SU-DHL-6 (cell line): Measurements from ENCODE around the gene CREB5.

ENCODE experiments used
- H2AFZ ChIP-seq: fragments of 200-600 bp; sonication (generic); 2 replicates; pipeline ENCODE4 v1.6.1; 2014; ENCODE audit warnings: low read depth, mild to moderate bottlenecking, moderate library complexity, mixed read lengths, antibody characterized with exemption, low read length; ENCODE audit not compliant: severe bottlenecking
- H3F3A ChIP-seq: fragments of 200-600 bp; shearing (Covaris generic); 2 replicates; pipeline ENCODE4 v1.6.0; 2016; ENCODE audit warnings: antibody characterized with exemption, mild to moderate bottlenecking; ENCODE audit not compliant: insufficient read depth
- H3K27ac ChIP-seq: fragments of 200-600 bp; sonication (generic); 2 replicates; pipeline ENCODE4 v1.5.1; 2016; ENCODE audit warnings: low read depth, mild to moderate bottlenecking, low read length, moderate library complexity, mixed read lengths
- H3K27me3 ChIP-seq: fragments of 200-600 bp; sonication (generic), shearing (Covaris generic); 2 replicates; pipeline ENCODE4 v1.6.0; 2014; ENCODE audit warnings: mild to moderate bottlenecking, low read length
- H3K36me3 ChIP-seq: fragments of 200-600 bp; sonication (generic); 2 replicates; pipeline ENCODE4 v1.6.1; 2014; ENCODE audit warnings: mild to moderate bottlenecking, low read length, mixed read lengths
- H3K4me2 ChIP-seq: fragments of 300-600, 200-600 bp; shearing (Covaris generic), sonication (generic); 2 replicates; pipeline ENCODE4 v1.6.0; 2014; ENCODE audit warnings: low read length, low read depth, mild to moderate bottlenecking; ENCODE audit not compliant: poor library complexity, severe bottlenecking
- H3K4me3 ChIP-seq: fragments of 200-600 bp; sonication (generic); 2 replicates; pipeline ENCODE4 v1.5.1; 2014; ENCODE audit warnings: antibody characterized with exemption, low read length, mild to moderate bottlenecking, mixed read lengths; ENCODE audit not compliant: insufficient read depth, poor library complexity, severe bottlenecking
- H3K79me2 ChIP-seq: fragments of 200-600 bp; sonication (generic); 2 replicates; pipeline ENCODE4 v1.6.1; 2014; ENCODE audit warnings: mild to moderate bottlenecking, low read length, moderate library complexity; ENCODE audit not compliant: insufficient read depth
- H3K9ac ChIP-seq: fragments of 200-600 bp; sonication (generic); 2 replicates; pipeline ENCODE4 v1.7.0; 2014; ENCODE audit warnings: mild to moderate bottlenecking, low read length
- H3K9me2 ChIP-seq: fragments of 200-600 bp; sonication (generic); replicated peaks from 2 replicates; pipeline ENCODE4 v1.6.1; 2014; ENCODE audit warnings: low read length; ENCODE audit not compliant: insufficient read depth
- H3K9me3 ChIP-seq: fragments of 200-600 bp; sonication (generic); 2 replicates; pipeline ENCODE4 v1.6.1; 2014; ENCODE audit warnings: low read length, mixed read lengths; ENCODE audit not compliant: insufficient read depth
- H4K20me1 ChIP-seq: fragments of 200-600 bp; sonication (generic); 2 replicates; pipeline ENCODE4 v1.6.1; 2014; ENCODE audit warnings: low read depth, mild to moderate bottlenecking, antibody characterized with exemption, low read length, moderate library complexity, mixed read lengths
- EZH2phosphoT487 ChIP-seq: fragments of 200-600 bp; sonication (generic), shearing (Covaris generic); conservative IDR thresholded peaks from 2 replicates; pipeline ENCODE4 v1.6.1; 2018; ENCODE audit warnings: mild to moderate bottlenecking, antibody characterized with exemption, low read length, moderate library complexity, mixed read lengths
- TF ChIP-seq, protein P1 (sequence below): fragments of 200-600 bp; sonication (generic); IDR thresholded peaks from one replicate; pipeline ENCODE4 v1.5.1; 2017; ENCODE audit warnings: antibody characterized with exemption, mild to moderate bottlenecking, low read length, moderate library complexity; ENCODE audit not compliant: insufficient read depth, poor library complexity, severe bottlenecking

Gene CREB5

GRCh38 chr7:28532181-28532580 is 119.9 kb downstream of the CREB5 start:
- H3K79me2 ChIP-seq = no peaks in the 10 kb centered on the region
- no peaks in the 10 kb centered on the region for H3F3A ChIP-seq
- H3K9me2 ChIP-seq = no peaks in the 10 kb centered on the region
- H4K20me1 ChIP-seq = no peaks in the 10 kb centered on the region
- H3K9ac ChIP-seq = no peak overlapping the region
- no peak for TF ChIP-seq EZH2phosphoT487
- TF ChIP-seq, protein P1, sequence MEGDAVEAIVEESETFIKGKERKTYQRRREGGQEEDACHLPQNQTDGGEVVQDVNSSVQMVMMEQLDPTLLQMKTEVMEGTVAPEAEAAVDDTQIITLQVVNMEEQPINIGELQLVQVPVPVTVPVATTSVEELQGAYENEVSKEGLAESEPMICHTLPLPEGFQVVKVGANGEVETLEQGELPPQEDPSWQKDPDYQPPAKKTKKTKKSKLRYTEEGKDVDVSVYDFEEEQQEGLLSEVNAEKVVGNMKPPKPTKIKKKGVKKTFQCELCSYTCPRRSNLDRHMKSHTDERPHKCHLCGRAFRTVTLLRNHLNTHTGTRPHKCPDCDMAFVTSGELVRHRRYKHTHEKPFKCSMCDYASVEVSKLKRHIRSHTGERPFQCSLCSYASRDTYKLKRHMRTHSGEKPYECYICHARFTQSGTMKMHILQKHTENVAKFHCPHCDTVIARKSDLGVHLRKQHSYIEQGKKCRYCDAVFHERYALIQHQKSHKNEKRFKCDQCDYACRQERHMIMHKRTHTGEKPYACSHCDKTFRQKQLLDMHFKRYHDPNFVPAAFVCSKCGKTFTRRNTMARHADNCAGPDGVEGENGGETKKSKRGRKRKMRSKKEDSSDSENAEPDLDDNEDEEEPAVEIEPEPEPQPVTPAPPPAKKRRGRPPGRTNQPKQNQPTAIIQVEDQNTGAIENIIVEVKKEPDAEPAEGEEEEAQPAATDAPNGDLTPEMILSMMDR = no peak
- no peaks in the 10 kb centered on the region for H3K36me3 ChIP-seq
- H3K9me3 ChIP-seq = no peaks in the 10 kb centered on the region
- H2AFZ ChIP-seq = no peak overlapping the region
- H3K27me3 ChIP-seq = no peaks in the 10 kb centered on the region
- no peak overlapping the region for H3K4me2 ChIP-seq
- H3K4me3 ChIP-seq = no peak overlapping the region
- H3K27ac ChIP-seq = no peak overlapping the region

DNA sequence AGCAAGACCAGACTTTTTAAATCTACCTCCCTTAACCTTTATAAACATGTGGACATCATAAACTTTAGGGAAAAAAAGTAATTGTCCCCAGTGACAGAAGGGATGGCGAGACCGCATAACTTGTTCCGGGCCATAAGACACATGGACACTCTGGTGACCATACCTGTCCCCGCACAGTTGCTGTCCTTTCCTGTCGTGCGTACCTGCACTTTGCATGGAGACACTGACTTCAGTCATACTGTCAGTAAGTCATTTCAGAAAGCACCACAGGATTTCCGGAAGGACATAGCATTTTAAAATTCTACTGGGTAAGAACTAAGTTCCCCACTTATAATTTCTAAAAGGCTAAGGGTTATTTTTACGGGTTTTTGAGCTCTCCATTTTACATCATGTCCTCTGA is 120.9 kb downstream of the CREB5 start:
- Histone ChIP-seq H3K4me3 (no peak overlapping the region), H2AFZ (no peak overlapping the region), H3K9ac (no peak overlapping the region), H3K9me3 (no peaks in the 10 kb centered on the region), H3K36me3 (no peaks in the 10 kb centered on the region), H3K27me3 (no peaks in the 10 kb centered on the region), H3K4me2 (no peak overlapping the region), H3K9me2 (no peaks in the 10 kb centered on the region), H3K79me2 (no peaks in the 10 kb centered on the region), H4K20me1 (no peaks in the 10 kb centered on the region), H3F3A (no peaks in the 10 kb centered on the region), H3K27ac (no peak overlapping the region)
- TF ChIP-seq, protein P1 = no peak
- TF ChIP-seq EZH2phosphoT487 = no peak

DNA sequence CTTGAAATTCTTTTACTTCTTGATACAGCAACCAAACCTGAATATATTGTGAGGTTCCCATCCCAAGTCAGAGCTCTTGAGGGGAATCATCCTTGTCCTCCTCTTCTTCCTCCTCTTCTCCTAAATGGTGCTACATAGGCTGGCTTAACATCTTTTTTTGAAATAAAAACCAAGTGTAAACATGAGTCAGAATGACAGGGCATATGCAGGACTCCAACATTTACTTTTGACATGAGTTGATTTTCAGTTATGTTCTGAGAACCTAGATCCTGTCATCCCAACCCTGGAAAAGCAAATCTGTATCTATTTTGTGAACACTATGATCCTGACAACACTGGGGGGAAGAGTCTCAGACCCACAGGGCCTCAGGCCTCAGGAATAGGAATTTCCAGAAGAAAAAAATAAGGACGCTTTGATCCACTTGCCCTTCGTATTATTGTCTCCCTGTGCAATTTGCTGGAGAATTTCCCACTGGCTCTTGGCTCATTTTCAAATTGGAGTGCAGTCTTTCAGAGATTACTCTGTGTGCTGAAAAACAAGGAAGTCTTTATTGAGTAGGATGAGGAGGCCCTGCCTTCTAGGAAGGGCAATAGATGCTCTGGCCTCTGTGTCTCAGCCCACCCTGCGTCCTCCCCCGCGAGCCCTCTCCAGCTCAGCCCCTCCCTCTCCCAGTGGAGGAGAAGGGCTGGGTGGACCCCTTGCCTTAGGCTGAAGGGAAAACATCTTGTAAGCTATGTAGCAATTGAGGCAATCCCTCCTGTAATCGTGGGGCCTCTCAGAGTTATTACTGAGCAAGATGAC is 121.6 kb downstream of the CREB5 start:
- H3K27me3 ChIP-seq = no peaks in the 10 kb centered on the region
- H3K27ac ChIP-seq = no peak overlapping the region
- no peaks in the 10 kb centered on the region for H3K9me2 ChIP-seq
- H3K79me2 ChIP-seq = no peaks in the 10 kb centered on the region
- no peak overlapping the region for H2AFZ ChIP-seq
- no peak for TF ChIP-seq EZH2phosphoT487
- TF ChIP-seq, protein P1 = no peak
- no peaks in the 10 kb centered on the region for H3K9me3 ChIP-seq
- H3K4me3 ChIP-seq = no peak overlapping the region
- no peaks in the 10 kb centered on the region for H3F3A ChIP-seq
- no peaks in the 10 kb centered on the region for H3K36me3 ChIP-seq
- H3K9ac ChIP-seq = no peak overlapping the region
- no peak overlapping the region for H3K4me2 ChIP-seq
- no peaks in the 10 kb centered on the region for H4K20me1 ChIP-seq
